HEK293 (cell line): Measurements from ENCODE around the gene COA8.
A peak's percentile ranks its signal among the peaks of the same experiment; 100 is the strongest.

Experiments
- BCL11A ChIP-seq: fragments of 450-650 bp; formaldehyde crosslinking; IDR thresholded peaks from 2 replicates; pipeline ENCODE4 v1.5.1; 2016; ENCODE audit warnings: low read depth, missing biosample characterization, missing genetic modification characterization
- EGR2 ChIP-seq: fragments of 450-650 bp; formaldehyde crosslinking; IDR thresholded peaks from 2 replicates; pipeline ENCODE4 v1.5.1; 2016; ENCODE audit warnings: low read depth, missing biosample characterization, missing genetic modification characterization
- GLI2 ChIP-seq: fragments of 450-650 bp; formaldehyde crosslinking; IDR thresholded peaks from 2 replicates; pipeline ENCODE4; 2017; ENCODE audit warnings: missing biosample characterization, missing genetic modification characterization, low read depth, borderline replicate concordance
- KLF8 ChIP-seq: fragments of 450-650 bp; formaldehyde crosslinking; IDR thresholded peaks from 2 replicates; pipeline ENCODE4 v1.5.1; 2016; ENCODE audit warnings: missing biosample characterization, missing genetic modification characterization
- PBX3 ChIP-seq: sonication (generic); formaldehyde crosslinking; IDR thresholded peaks from 2 replicates; pipeline ENCODE4 v1.8.1; 2022; ENCODE audit warnings: mild to moderate bottlenecking, moderate library complexity, missing genetic modification reagents
- RBAK ChIP-seq: fragments of 450-650 bp; formaldehyde crosslinking; IDR thresholded peaks from 2 replicates; pipeline ENCODE4 v1.5.1; 2016; ENCODE audit warnings: missing biosample characterization, missing genetic modification characterization
- REPIN1 ChIP-seq: fragments of 450-650 bp; formaldehyde crosslinking; IDR thresholded peaks from 2 replicates; pipeline ENCODE4 v1.5.1; 2017; ENCODE audit warnings: missing biosample characterization, missing genetic modification characterization, low read depth
- SALL2 ChIP-seq: fragments of 450-650 bp; formaldehyde crosslinking; IDR thresholded peaks from 2 replicates; pipeline ENCODE4 v1.5.0; 2017; ENCODE audit warnings: missing biosample characterization, mild to moderate bottlenecking, missing genetic modification characterization, borderline replicate concordance
- ZBTB7A ChIP-seq: fragments of 450-650 bp; formaldehyde crosslinking; IDR thresholded peaks from 2 replicates; pipeline ENCODE4 v1.5.1; 2016; ENCODE audit warnings: low read depth, missing biosample characterization, missing genetic modification characterization
- ZNF10 ChIP-seq: fragments of 450-650 bp; formaldehyde crosslinking; IDR thresholded peaks from 2 replicates; pipeline ENCODE4 v1.5.1; 2017; ENCODE audit warnings: missing biosample characterization, missing genetic modification characterization
- ZNF221 ChIP-seq: fragments of 450-650 bp; formaldehyde crosslinking; IDR thresholded peaks from 2 replicates; pipeline ENCODE4 v1.5.1; 2017; ENCODE audit warnings: missing biosample characterization, missing genetic modification characterization, borderline replicate concordance
- ZNF324 ChIP-seq: fragments of 450-650 bp; formaldehyde crosslinking; IDR thresholded peaks from 2 replicates; pipeline ENCODE4 v1.5.1; 2016; ENCODE audit warnings: missing biosample characterization, missing genetic modification characterization
- ZNF335 ChIP-seq: fragments of 450-650 bp; formaldehyde crosslinking; conservative IDR thresholded peaks from 2 replicates; pipeline ENCODE4 v1.5.1; 2016; ENCODE audit warnings: missing biosample characterization, missing genetic modification characterization
- ZNF354C ChIP-seq: fragments of 450-650 bp; formaldehyde crosslinking; IDR thresholded peaks from 2 replicates; pipeline ENCODE4 v1.5.1; 2016; ENCODE audit warnings: missing biosample characterization, missing genetic modification characterization, low read depth, borderline replicate concordance
- ZNF423 ChIP-seq: fragments of 450-650 bp; formaldehyde crosslinking; IDR thresholded peaks from 2 replicates; pipeline ENCODE4 v1.5.1; 2016; ENCODE audit warnings: missing biosample characterization, missing genetic modification characterization
- ZNF473 ChIP-seq: fragments of 450-650 bp; formaldehyde crosslinking; IDR thresholded peaks from 2 replicates; pipeline ENCODE4 v1.5.1; 2017; ENCODE audit warnings: missing biosample characterization, missing genetic modification characterization
- ZNF530 ChIP-seq: fragments of 450-650 bp; formaldehyde crosslinking; IDR thresholded peaks from 2 replicates; pipeline ENCODE4 v1.5.1; 2016; ENCODE audit warnings: low read depth, missing biosample characterization, missing genetic modification characterization
- ZNF560 ChIP-seq: fragments of 450-650 bp; formaldehyde crosslinking; IDR thresholded peaks from 2 replicates; pipeline ENCODE4 v1.5.1; 2017; ENCODE audit warnings: missing biosample characterization, missing genetic modification characterization, borderline replicate concordance
- ZNF580 ChIP-seq: fragments of 450-650 bp; formaldehyde crosslinking; IDR thresholded peaks from 2 replicates; pipeline ENCODE4 v1.5.1; 2016; ENCODE audit warnings: missing biosample characterization, missing genetic modification characterization
- ZNF629 ChIP-seq: fragments of 450-650 bp; formaldehyde crosslinking; IDR thresholded peaks from 2 replicates; pipeline ENCODE4 v1.5.1; 2017; ENCODE audit warnings: missing biosample characterization, missing genetic modification characterization
- ZNF791 ChIP-seq: fragments of 450-650 bp; formaldehyde crosslinking; IDR thresholded peaks from 2 replicates; pipeline ENCODE4 v1.5.1; 2016; ENCODE audit warnings: missing biosample characterization, missing genetic modification characterization
- ZNF837 ChIP-seq: fragments of 450-650 bp; formaldehyde crosslinking; IDR thresholded peaks from 2 replicates; pipeline ENCODE4 v1.5.1; 2016; ENCODE audit warnings: missing biosample characterization, missing genetic modification characterization
- ZNF843 ChIP-seq: fragments of 450-650 bp; formaldehyde crosslinking; IDR thresholded peaks from 2 replicates; pipeline ENCODE4 v1.5.1; 2016; ENCODE audit warnings: missing biosample characterization, missing genetic modification characterization
- ZSCAN16 ChIP-seq: fragments of 450-650 bp; formaldehyde crosslinking; IDR thresholded peaks from 2 replicates; pipeline ENCODE4 v1.5.1; 2016; ENCODE audit warnings: missing biosample characterization, missing genetic modification characterization
- TF ChIP-seq, protein P1 (sequence below): fragments of 450-650 bp; formaldehyde crosslinking; conservative IDR thresholded peaks from 2 replicates; pipeline ENCODE4 v1.5.1; 2016; ENCODE audit warnings: low read depth, missing biosample characterization, missing genetic modification characterization
- TF ChIP-seq, protein P2 (sequence below): fragments of 450-650 bp; formaldehyde crosslinking; optimal IDR thresholded peaks from 2 replicates; pipeline ENCODE3; 2016; ENCODE audit warnings: missing biosample characterization, mild to moderate bottlenecking, missing genetic modification characterization
- TF ChIP-seq, protein P3 (sequence below): fragments of 450-650 bp; formaldehyde crosslinking; conservative IDR thresholded peaks from 2 replicates; pipeline ENCODE4 v1.5.1; 2016; ENCODE audit warnings: low read depth, missing biosample characterization, missing genetic modification characterization

COA8 gene

GRCh38 chr14:103528587-103529382, 34.0 kb upstream of the COA8 start, which contains the start of gene TRMT61A (continued):
- TF ChIP-seq ZSCAN16 (tag by site-specific recombination) (0 out of 2 replicates have a peak, but pooled peaks have one; percentile 18), ZNF530 (tag by site-specific recombination) (no peak), KLF8 (tag by site-specific recombination) (peak; percentile 55), ZNF473 (tag by site-specific recombination) (no peak), ZNF10 (tag by site-specific recombination) (no peak), BCL11A (tag by site-specific recombination) (0 out of 2 replicates have a peak, but pooled peaks have one; percentile 33), ZNF837 (tag by site-specific recombination) (no peak), ZNF560 (tag by site-specific recombination) (no peak), ZNF791 (tag by site-specific recombination) (no peak), SALL2 (tag by site-specific recombination) (no peak), ZNF629 (tag by site-specific recombination) (peak; percentile 70), ZNF221 (tag by site-specific recombination) (no peak), ZNF335 (tag by site-specific recombination) (peak; percentile 79), RBAK (tag by site-specific recombination) (no peak), ZNF843 (no peak), GLI2 (tag by site-specific recombination) (no peak), ZNF580 (tag by site-specific recombination) (no peak), ZBTB7A (tag by site-specific recombination) (0 out of 2 replicates have a peak, but pooled peaks have one; percentile 39), ZNF324 (tag by site-specific recombination) (0 out of 2 replicates have a peak, but pooled peaks have one; percentile 51), EGR2 (no peak), ZNF354C (tag by site-specific recombination) (no peak), ZNF423 (tag by site-specific recombination) (0 out of 2 replicates have a peak, but pooled peaks have one; percentile 20), PBX3 (no peak), REPIN1 (tag by site-specific recombination) (no peak)
- TF ChIP-seq, protein P1, sequence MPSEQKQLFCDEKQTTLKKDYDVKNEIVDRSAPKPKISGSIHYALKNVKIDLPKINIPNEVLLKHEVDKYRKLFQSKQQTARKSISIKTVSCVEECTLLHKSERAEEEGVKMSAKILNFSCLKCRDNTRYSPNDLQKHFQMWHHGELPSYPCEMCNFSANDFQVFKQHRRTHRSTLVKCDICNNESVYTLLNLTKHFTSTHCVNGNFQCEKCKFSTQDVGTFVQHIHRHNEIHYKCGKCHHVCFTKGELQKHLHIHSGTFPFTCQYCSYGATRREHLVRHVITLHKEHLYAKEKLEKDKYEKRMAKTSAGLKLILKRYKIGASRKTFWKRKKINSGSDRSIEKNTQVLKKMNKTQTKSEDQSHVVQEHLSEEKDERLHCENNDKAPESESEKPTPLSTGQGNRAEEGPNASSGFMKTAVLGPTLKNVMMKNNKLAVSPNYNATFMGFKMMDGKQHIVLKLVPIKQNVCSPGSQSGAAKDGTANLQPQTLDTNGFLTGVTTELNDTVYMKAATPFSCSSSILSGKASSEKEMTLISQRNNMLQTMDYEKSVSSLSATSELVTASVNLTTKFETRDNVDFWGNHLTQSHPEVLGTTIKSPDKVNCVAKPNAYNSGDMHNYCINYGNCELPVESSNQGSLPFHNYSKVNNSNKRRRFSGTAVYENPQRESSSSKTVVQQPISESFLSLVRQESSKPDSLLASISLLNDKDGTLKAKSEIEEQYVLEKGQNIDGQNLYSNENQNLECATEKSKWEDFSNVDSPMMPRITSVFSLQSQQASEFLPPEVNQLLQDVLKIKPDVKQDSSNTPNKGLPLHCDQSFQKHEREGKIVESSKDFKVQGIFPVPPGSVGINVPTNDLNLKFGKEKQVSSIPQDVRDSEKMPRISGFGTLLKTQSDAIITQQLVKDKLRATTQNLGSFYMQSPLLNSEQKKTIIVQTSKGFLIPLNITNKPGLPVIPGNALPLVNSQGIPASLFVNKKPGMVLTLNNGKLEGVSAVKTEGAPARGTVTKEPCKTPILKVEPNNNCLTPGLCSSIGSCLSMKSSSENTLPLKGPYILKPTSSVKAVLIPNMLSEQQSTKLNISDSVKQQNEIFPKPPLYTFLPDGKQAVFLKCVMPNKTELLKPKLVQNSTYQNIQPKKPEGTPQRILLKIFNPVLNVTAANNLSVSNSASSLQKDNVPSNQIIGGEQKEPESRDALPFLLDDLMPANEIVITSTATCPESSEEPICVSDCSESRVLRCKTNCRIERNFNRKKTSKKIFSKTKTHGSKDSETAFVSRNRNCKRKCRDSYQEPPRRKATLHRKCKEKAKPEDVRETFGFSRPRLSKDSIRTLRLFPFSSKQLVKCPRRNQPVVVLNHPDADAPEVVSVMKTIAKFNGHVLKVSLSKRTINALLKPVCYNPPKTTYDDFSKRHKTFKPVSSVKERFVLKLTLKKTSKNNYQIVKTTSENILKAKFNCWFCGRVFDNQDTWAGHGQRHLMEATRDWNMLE (tag by site-specific recombination): no peak
- TF ChIP-seq, protein P2, sequence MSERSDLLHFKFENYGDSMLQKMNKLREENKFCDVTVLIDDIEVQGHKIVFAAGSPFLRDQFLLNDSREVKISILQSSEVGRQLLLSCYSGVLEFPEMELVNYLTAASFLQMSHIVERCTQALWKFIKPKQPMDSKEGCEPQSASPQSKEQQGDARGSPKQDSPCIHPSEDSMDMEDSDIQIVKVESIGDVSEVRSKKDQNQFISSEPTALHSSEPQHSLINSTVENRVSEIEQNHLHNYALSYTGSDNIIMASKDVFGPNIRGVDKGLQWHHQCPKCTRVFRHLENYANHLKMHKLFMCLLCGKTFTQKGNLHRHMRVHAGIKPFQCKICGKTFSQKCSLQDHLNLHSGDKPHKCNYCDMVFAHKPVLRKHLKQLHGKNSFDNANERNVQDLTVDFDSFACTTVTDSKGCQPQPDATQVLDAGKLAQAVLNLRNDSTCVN (tag by site-specific recombination): peak; percentile 53
- TF ChIP-seq, protein P3, sequence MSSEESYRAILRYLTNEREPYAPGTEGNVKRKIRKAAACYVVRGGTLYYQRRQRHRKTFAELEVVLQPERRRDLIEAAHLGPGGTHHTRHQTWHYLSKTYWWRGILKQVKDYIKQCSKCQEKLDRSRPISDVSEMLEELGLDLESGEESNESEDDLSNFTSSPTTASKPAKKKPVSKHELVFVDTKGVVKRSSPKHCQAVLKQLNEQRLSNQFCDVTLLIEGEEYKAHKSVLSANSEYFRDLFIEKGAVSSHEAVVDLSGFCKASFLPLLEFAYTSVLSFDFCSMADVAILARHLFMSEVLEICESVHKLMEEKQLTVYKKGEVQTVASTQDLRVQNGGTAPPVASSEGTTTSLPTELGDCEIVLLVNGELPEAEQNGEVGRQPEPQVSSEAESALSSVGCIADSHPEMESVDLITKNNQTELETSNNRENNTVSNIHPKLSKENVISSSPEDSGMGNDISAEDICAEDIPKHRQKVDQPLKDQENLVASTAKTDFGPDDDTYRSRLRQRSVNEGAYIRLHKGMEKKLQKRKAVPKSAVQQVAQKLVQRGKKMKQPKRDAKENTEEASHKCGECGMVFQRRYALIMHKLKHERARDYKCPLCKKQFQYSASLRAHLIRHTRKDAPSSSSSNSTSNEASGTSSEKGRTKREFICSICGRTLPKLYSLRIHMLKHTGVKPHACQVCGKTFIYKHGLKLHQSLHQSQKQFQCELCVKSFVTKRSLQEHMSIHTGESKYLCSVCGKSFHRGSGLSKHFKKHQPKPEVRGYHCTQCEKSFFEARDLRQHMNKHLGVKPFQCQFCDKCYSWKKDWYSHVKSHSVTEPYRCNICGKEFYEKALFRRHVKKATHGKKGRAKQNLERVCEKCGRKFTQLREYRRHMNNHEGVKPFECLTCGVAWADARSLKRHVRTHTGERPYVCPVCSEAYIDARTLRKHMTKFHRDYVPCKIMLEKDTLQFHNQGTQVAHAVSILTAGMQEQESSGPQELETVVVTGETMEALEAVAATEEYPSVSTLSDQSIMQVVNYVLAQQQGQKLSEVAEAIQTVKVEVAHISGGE (tag by site-specific recombination): 0 out of 2 replicates have a peak, but pooled peaks have one; percentile 0
